Spleen (tissue), 11 donors: ENCODE measurements around the gene BRSK2. TPM values are rescaled to one million over a fixed set of nuclear protein-coding genes. Genes with fewer than 3 reads are reported as not detected.

Source experiments
- DNase-seq: peaks from one replicate; pipeline ENCODE4 v3.0.0-alpha.2; 2020
- H3K27ac ChIP-seq, 8 donors: fragments of 200-600 bp; sonication (generic) in 7 of 8; 1 replicate in 4 of 8; 2 replicates in 4 of 8; pipeline versions ENCODE4 v1.5.0 to v1.8.0; 2016 to 2021; ENCODE audit warnings: inconsistent platforms in 4 of 8, mild to moderate bottlenecking in 4 of 8, moderate library complexity in 1 of 8
- H3K27me3 ChIP-seq, 7 donors: fragments of 200-600 bp; sonication (generic) in 6 of 7; replicated peaks in 1 of 7; 1 replicate in 4 of 7; 2 replicates in 3 of 7; pipeline versions ENCODE4 v1.5.0 to v1.8.0; 2016 to 2021; ENCODE audit warnings: inconsistent platforms in 3 of 7, mild to moderate bottlenecking in 1 of 7
- H3K36me3 ChIP-seq, 6 donors: fragments of 200-600 bp; sonication (generic) in 5 of 6; 1 replicate in 4 of 6; 2 replicates in 2 of 6; pipeline versions ENCODE4 v1.5.0 to v1.8.0; 2016 to 2021; ENCODE audit warnings: inconsistent platforms in 2 of 6
- H3K4me1 ChIP-seq, 6 donors: fragments of 200-600 bp; sonication (generic) in 5 of 6; 1 replicate in 3 of 6; 2 replicates in 3 of 6; pipeline versions ENCODE4 v1.5.0 to v1.8.0; 2016 to 2021; ENCODE audit warnings: inconsistent platforms in 3 of 6
- H3K4me3 ChIP-seq, 8 donors: fragments of 200-600 bp; sonication (generic) in 7 of 8; 1 replicate in 4 of 8; 2 replicates in 4 of 8; pipeline versions ENCODE4 v1.5.0 to v1.8.0; 2016 to 2021; ENCODE audit warnings: inconsistent platforms in 4 of 8, mild to moderate bottlenecking in 4 of 8, moderate library complexity in 2 of 8
- H3K9me3 ChIP-seq, 8 donors: fragments of 200-600 bp; sonication (generic) in 7 of 8; 1 replicate in 4 of 8; 2 replicates in 4 of 8; pipeline versions ENCODE4 v1.5.0 to v1.8.0; 2016 to 2021; ENCODE audit warnings: inconsistent platforms in 4 of 8
- CTCF ChIP-seq, 11 experiments: fragments of 200-600 bp in 7 of 11; fragments of 450-650 bp in 4 of 11; sonication (generic) in 4 of 11; IDR thresholded peaks in 8 of 11; conservative IDR thresholded peaks in 3 of 11; 1 replicate in 7 of 11; 2 replicates in 4 of 11; pipeline versions ENCODE4 v1.4.0 to v1.8.0; 2016 to 2021; ENCODE audit warnings: antibody characterized with exemption in 11 of 11, inconsistent platforms in 4 of 11, mild to moderate bottlenecking in 1 of 11
- POLR2A ChIP-seq, 3 donors: fragments of 450-650 bp; IDR thresholded peaks; one replicate each; pipeline ENCODE4 v1.5.1; 2017; ENCODE audit warnings: antibody characterized with exemption in 3 of 3, mild to moderate bottlenecking in 1 of 3
- POLR2AphosphoS5 ChIP-seq, 3 donors: sonication (generic); formaldehyde crosslinking; IDR thresholded peaks; one replicate each; pipeline ENCODE4 v1.5.1; 2017; ENCODE audit warnings: antibody characterized with exemption in 3 of 3
- WGBS, 5 donors: extraction: QIAGEN DNeasy Blood & Tissue Kit in 3 of 5; methylation state at CpG; one replicate each; pipeline versions ENCODE4 v1.1.5 to v1.1.7; 2013 to 2018; 5-methylcytosine and 5-hydroxymethylcytosine counted together
- intact Hi-C: fragments of 100-400 bp; cut with DNase I; formaldehyde crosslinking; loops from one replicate; pipeline ENCODE4 v1.15.0; 2023; ENCODE audit warnings: low total_unique reads
- polyA plus RNA-seq, 3 donors: library from polyadenylated mRNA; stranded (reverse); fragments of 200-250 nt; gene quantifications; one replicate each; pipeline ENCODE4 v1.2.1, GENCODE V29; 2013
- total RNA-seq, 7 donors: library from RNA; depleted of rRNA in 3 of 7; stranded (reverse); fragments of >200 nt in 3 of 7; fragmentation: NEBNext Ultra II Directional in 4 of 7; extraction: Animal tissue kit (Norgen Biotek cat#: 25700) in 4 of 7; gene quantifications; one replicate each; pipeline versions ENCODE4 v1.1.0 to v1.2.1, GENCODE V29; 2016 to 2021
- donor health status: healthy with polysubstance abuse.
- donor health status: DM: no; HTN: no; CAD: no; lungs with moderate emphysema.
- donor health status: DM: no; HTN: no; CAD: no.
- donor health status: Bipolar disorder and iron deficiency.
- donor health status: healthy.
- donor health status: DM: no; HTN: no; CAD: no.
- donor health status: DM: yes; HTN: yes; CAD: no.

The BRSK2 gene
- total and polyA plus RNA-seq, 10 donors, result 0.17 to 1.5 (median 0.42) TPM

- Histone ChIP-seq H3K36me3 (no peaks in the 10 kb centered on the region), H3K27me3 (peaks cover 0 to 40% (median 0%) of the 10 kb centered on the region in 7 donors), H3K27ac (no peak overlapping the region), H3K4me3 (no peak overlapping the region), H3K9me3 (peaks cover 0 to 47% (median 41%) of the 10 kb centered on the region in 8 donors), H3K4me1 (no peaks in the 10 kb centered on the region)
- 73 to 82% (median 75%) methylated on average over 8 of the region's 8 CpGs; no CpG with 5 or more reads in 1 of the 5 donors for WGBS, 5 donors
- intact Hi-C loops, result no loop called here
- no peak for DNase-seq
- no peak for TF ChIP-seq CTCF (IDR thresholded peaks at IDR 0.05 in 8 of 11, conservative IDR thresholded peaks at IDR 0.05 in 3 of 11)
- no peak for TF ChIP-seq POLR2AphosphoS5 (IDR thresholded peaks at IDR 0.05)
- TF ChIP-seq POLR2A (IDR thresholded peaks at IDR 0.05), result no peak
Observed at GRCh38 chr11:1367721-1368120, 22.0 kb upstream of the BRSK2 start.

- peaks cover 0 to 37% (median 0%) of the 10 kb centered on the region in 7 donors for H3K27me3 ChIP-seq
Observed at GRCh38 chr11:1368216-1368615, 21.5 kb upstream of the BRSK2 start.

GRCh38 chr11:1368966-1369365 lies 20.8 kb upstream of the BRSK2 start:
- TF ChIP-seq POLR2A (IDR thresholded peaks at IDR 0.05), result no peak
- TF ChIP-seq CTCF (IDR thresholded peaks at IDR 0.05 in 8 of 11, conservative IDR thresholded peaks at IDR 0.05 in 3 of 11), result no peak
- TF ChIP-seq POLR2AphosphoS5 (IDR thresholded peaks at IDR 0.05), result no peak
- Histone ChIP-seq H3K27me3 (peaks cover 0 to 37% (median 0%) of the 10 kb centered on the region in 7 donors), H3K9me3 (peaks cover 0 to 41% (median 34%) of the 10 kb centered on the region in 8 donors), H3K4me1 (no peaks in the 10 kb centered on the region), H3K4me3 (no peak overlapping the region), H3K36me3 (no peaks in the 10 kb centered on the region), H3K27ac (no peak overlapping the region)
- intact Hi-C loops, result no loop called here
- DNase-seq, result no peak
- WGBS, 5 donors, result 83 to 88% (median 86%) methylated on average over 8 to 16 of the region's 16 CpGs

More at GRCh38 chr11:1368216-1368615, 21.5 kb upstream of the BRSK2 start:
- no peak overlapping the region for H3K27ac ChIP-seq
- no peaks in the 10 kb centered on the region for H3K4me1 ChIP-seq
- TF ChIP-seq POLR2AphosphoS5 (IDR thresholded peaks at IDR 0.05) (no peak), POLR2A (IDR thresholded peaks at IDR 0.05) (no peak), CTCF (IDR thresholded peaks at IDR 0.05 in 8 of 11, conservative IDR thresholded peaks at IDR 0.05 in 3 of 11) (no peak)
- H3K36me3 ChIP-seq, result no peaks in the 10 kb centered on the region
- no peak for DNase-seq
- 77 to 91% (median 85%) methylated on average over 9 of the region's 9 CpGs for WGBS, 5 donors
- H3K9me3 ChIP-seq, result peaks cover 0 to 47% (median 41%) of the 10 kb centered on the region in 8 donors
- H3K4me3 ChIP-seq, result no peak overlapping the region
- intact Hi-C loops, result no loop called here

- DNase-seq, result no peak
- Histone ChIP-seq H3K9me3 (peaks cover 0 to 36% (median 29%) of the 10 kb centered on the region in 8 donors), H3K4me3 (no peak overlapping the region), H3K27ac (no peak overlapping the region), H3K36me3 (no peaks in the 10 kb centered on the region), H3K27me3 (peaks cover 0 to 35% (median 0%) of the 10 kb centered on the region in 7 donors), H3K4me1 (no peaks in the 10 kb centered on the region)
- TF ChIP-seq POLR2A (IDR thresholded peaks at IDR 0.05), result no peak
- no peak for TF ChIP-seq POLR2AphosphoS5 (IDR thresholded peaks at IDR 0.05)
- no peak for TF ChIP-seq CTCF (IDR thresholded peaks at IDR 0.05 in 8 of 11, conservative IDR thresholded peaks at IDR 0.05 in 3 of 11)
- WGBS, 5 donors, result 76 to 83% (median 81%) methylated on average over 10 to 18 of the region's 18 CpGs
- intact Hi-C loops, result no loop called here
Observed at GRCh38 chr11:1369371-1370005, 20.2 kb upstream of the BRSK2 start.
